K562 (cell line): ENCODE results near the gene LYVE1. TPM values are rescaled to one million over a fixed set of nuclear protein-coding genes. Genes with fewer than 3 reads are reported as not detected.

ENCODE experiments used
- ATAC-seq: fragments of 200-7000 bp; cut with Tn5 transposase; 3 replicates; pipeline ENCODE4 v1.9.1; 2020; ENCODE audit warnings: moderate library complexity
- BruUV-seq: library from RNA; stranded (reverse); fragments of 400-500 nt; replicated peaks from 2 replicates; lab custom pipeline; 2021; lab: Mats Ljungman, UMichigan
- CTCF ChIA-PET: fragments of 300-600 bp; formaldehyde crosslinking; extraction: SDS; loops from one replicate; lab custom pipeline; 2021; ENCODE audit warnings: low intra/inter-chr PET ratio; lab: Yijun Ruan, JAX
- POLR2A ChIA-PET: fragments of 300-600, 350-650 bp; sonication (Branson Sonifier 250); formaldehyde crosslinking; extraction: SDS; loops from one replicate; lab custom pipeline; 2021; ENCODE audit warnings: antibody characterized with exemption, inconsistent platforms; lab: Yijun Ruan, JAX
- DNase-seq, 4 experiments: peaks; one replicate each; pipeline versions ENCODE4 v3.0.0 to v3.0.0-alpha.2; 2011 to 2018; ENCODE audit warnings: low spot score in 3 of 4, mixed read lengths in 3 of 4; ENCODE audit errors: extremely low read depth in 1 of 4
- FAIRE-seq: peaks from 2 replicates; lab custom pipeline; 2011; peaks lifted over from hg19 to GRCh38; lab: Jason Lieb, UNC
- H2AFZ ChIP-seq: 2 replicates; pipeline ENCODE4 v1.6.0; 2011; ENCODE audit warnings: low read depth, low read length, control low read depth, inconsistent platforms
- H3K27ac ChIP-seq: fragments of 200-600 bp; 3 replicates; pipeline ENCODE4 v1.8.0; 2011; ENCODE audit warnings: low read depth, mild to moderate bottlenecking, control low read depth, inconsistent platforms, low read length, moderate library complexity, mixed read lengths; ENCODE audit errors: extremely low read depth
- H3K27me3 ChIP-seq, 2 experiments: fragments of 300-600 bp in 1 of 2; 2 replicates in 1 of 2; 3 replicates in 1 of 2; pipeline versions ENCODE4 v1.6.0 to v1.8.0; 2011; ENCODE audit warnings: inconsistent platforms in 2 of 2, low read length in 2 of 2, mild to moderate bottlenecking in 1 of 2, mixed read lengths in 1 of 2, moderate library complexity in 1 of 2; ENCODE audit not compliant: control insufficient read depth in 2 of 2, insufficient read depth in 2 of 2
- H3K36me3 ChIP-seq: fragments of 300-600 bp; 3 replicates; pipeline ENCODE4 v1.8.0; 2011; ENCODE audit warnings: mild to moderate bottlenecking, low read length, inconsistent platforms; ENCODE audit not compliant: control insufficient read depth, insufficient read depth
- H3K4me1 ChIP-seq, 2 experiments: fragments of 200-600 bp in 1 of 2; replicated peaks in 1 of 2; 2 replicates in 1 of 2; 3 replicates in 1 of 2; pipeline versions ENCODE4 v1.5.1 to v1.8.0; 2011; ENCODE audit warnings: inconsistent platforms in 2 of 2, low read length in 2 of 2, mild to moderate bottlenecking in 1 of 2, mixed read lengths in 1 of 2, moderate library complexity in 1 of 2; ENCODE audit not compliant: control insufficient read depth in 2 of 2, insufficient read depth in 2 of 2
- H3K4me2 ChIP-seq: 2 replicates; pipeline ENCODE4 v1.6.1; 2011; ENCODE audit warnings: low read length, control low read depth, inconsistent platforms, mixed read lengths; ENCODE audit not compliant: insufficient read depth
- H3K4me3 ChIP-seq: fragments of 200-600 bp; sonication (generic), shearing (Covaris generic); 2 replicates; pipeline ENCODE4 v1.5.1; 2016; ENCODE audit warnings: control low read depth, inconsistent platforms
- H3K79me2 ChIP-seq: fragments of 200-600 bp; 3 replicates; pipeline ENCODE4 v1.8.0; 2011; ENCODE audit warnings: low read length, inconsistent platforms; ENCODE audit not compliant: control insufficient read depth, insufficient read depth
- H3K9ac ChIP-seq, 2 experiments: 2 replicates each; pipeline versions ENCODE4 v1.6.0 to v1.6.1; 2011; ENCODE audit warnings: low read depth in 2 of 2, low read length in 2 of 2, control low read depth in 1 of 2, inconsistent platforms in 1 of 2, mild to moderate bottlenecking in 1 of 2, mixed read lengths in 1 of 2; ENCODE audit not compliant: insufficient read depth in 1 of 2
- H3K9me1 ChIP-seq: one replicate; pipeline ENCODE4 v1.6.0; 2011; ENCODE audit warnings: inconsistent platforms, mild to moderate bottlenecking, low read length, moderate library complexity; ENCODE audit not compliant: control insufficient read depth, insufficient read depth
- H3K9me3 ChIP-seq: replicated peaks from 2 replicates; pipeline ENCODE4 v1.5.1; 2011; ENCODE audit warnings: low read depth, low read length, inconsistent platforms; ENCODE audit not compliant: control insufficient read depth, insufficient read depth
- H4K20me1 ChIP-seq: replicated peaks from 2 replicates; pipeline ENCODE4 v1.6.1; 2011; ENCODE audit warnings: low read length, inconsistent platforms, mixed read lengths; ENCODE audit not compliant: control insufficient read depth, insufficient read depth
- BCLAF1 ChIP-seq, 2 experiments: fragments of 450-650 bp in 1 of 2; IDR thresholded peaks; 2 replicates each; pipeline ENCODE4 v1.6.1; 2011 to 2017; ENCODE audit warnings: low read depth in 2 of 2, antibody characterized with exemption in 1 of 2, borderline replicate concordance in 1 of 2, low read length in 1 of 2, mild to moderate bottlenecking in 1 of 2, mixed read lengths in 1 of 2; ENCODE audit not compliant: control insufficient read depth in 1 of 2
- FOSL1 ChIP-seq: fragments of 200-800 bp; sonication (Bioruptor generic); conservative IDR thresholded peaks from 2 replicates; pipeline ENCODE4 v1.6.1; 2016; ENCODE audit warnings: missing genetic modification characterization, missing compliant biosample characterization
- HDAC8 ChIP-seq: fragments of 450-650 bp; IDR thresholded peaks from 2 replicates; pipeline ENCODE4 v1.6.1; 2016; ENCODE audit warnings: mild to moderate bottlenecking, missing genetic modification characterization, moderate library complexity, missing compliant biosample characterization
- NR2C2 ChIP-seq, 2 experiments: fragments of 200-800 bp in 1 of 2; sonication (Bioruptor generic) in 1 of 2; sonication (generic) in 1 of 2; formaldehyde crosslinking in 1 of 2; IDR thresholded peaks; 2 replicates each; pipeline versions ENCODE4 v1.6.1 to v1.8.0; 2016 to 2022; ENCODE audit warnings: mild to moderate bottlenecking in 1 of 2, missing compliant biosample characterization in 1 of 2, missing genetic modification characterization in 1 of 2, missing genetic modification reagents in 1 of 2
- SAFB ChIP-seq: fragments of 200-400 bp; formaldehyde crosslinking; IDR thresholded peaks from 2 replicates; pipeline ENCODE4 v1.6.1; 2017; ENCODE audit warnings: low read depth, low read length, borderline replicate concordance
- XRCC4 ChIP-seq: IDR thresholded peaks from one replicate; pipeline ENCODE4 v1.6.1; 2011; ENCODE audit not compliant: insufficient read depth, insufficient read length; ENCODE audit errors: extremely low read depth
- WGBS: fragments of 100-300 bp; shearing (Covaris generic); methylation state at CpG from one replicate; pipeline ENCODE4 v1.1.6; 2016; ENCODE audit warnings: low coverage, mixed read lengths; ENCODE audit not compliant: insufficient coverage; ENCODE audit errors: missing lambda C conversion rate; 5-methylcytosine and 5-hydroxymethylcytosine counted together
- in situ Hi-C: fragments of 300-500 bp; cut with MboI; formaldehyde crosslinking; loops from 4 replicates; pipeline ENCODE4 v1.15.0; 2018; ENCODE audit warnings: inconsistent platforms, mixed read lengths
- intact Hi-C: fragments of 100-400 bp; cut with micrococcal nuclease; formaldehyde crosslinking; loops from 2 replicates; pipeline ENCODE4 v1.14.2; 2022
- polyA plus RNA-seq, 8 experiments: library from polyadenylated mRNA; depleted of rRNA in 4 of 8; stranded (reverse) in 5 of 8; unstranded in 3 of 8; fragments of >200 nt; fragmentation: Nextera tagmentation in 2 of 8; fragmentation: Illumina TruSeq in 1 of 8; extraction: Ambion mirVana in 2 of 8; extraction: Trizol in 1 of 8; gene quantifications; 2 replicates each; pipeline versions ENCODE4 v1.2.1 to v1.2.3, GENCODE V29; 2011 to 2014; ENCODE audit warnings: inconsistent platforms in 1 of 8, missing spikeins in 1 of 8
- total RNA-seq, 7 experiments: library from RNA; depleted of rRNA in 6 of 7; stranded (reverse); fragments of >200 nt in 6 of 7; fragmentation: Illumina TruSeq in 2 of 7; extraction: Trizol in 2 of 7; gene quantifications; 2 replicates each; pipeline versions ENCODE4 v1.2.1 to v1.2.3, GENCODE V29; 2011 to 2021; ENCODE audit warnings: low replicate concordance in 1 of 7

Gene LYVE1
- total and polyA plus RNA-seq, 9 of the 15 experiments (the other 6 are each of a cell fraction or from before 2014, with no cell fraction given): 0.06 to 1.1 (median 0.14) TPM; not detected in 1

- Histone ChIP-seq H4K20me1 (no peaks in the 10 kb centered on the region), H3K79me2 (peaks cover 15% of the 10 kb centered on the region), H3K4me1 (peaks cover 8 to 11% of the 10 kb centered on the region in 2 experiments; a peak in 4 of 5 replicates), H3K9me1 (no peaks in the 10 kb centered on the region), H3K4me2 (no peak overlapping the region), H3K36me3 (peaks cover under 1% of the 10 kb centered on the region; the same call in 1 of the 3 replicates), H3K4me3 (no peak overlapping the region), H3K27ac (no peak overlapping the region), H3K9ac (no peak overlapping the region), H3K27me3 (no peaks in the 10 kb centered on the region), H3K9me3 (no peaks in the 10 kb centered on the region), H2AFZ (no peak overlapping the region)
- ChIA-PET CTCF (no interaction called here), POLR2A (interaction anchor here (1.0 kb wide), 1 partner anchor 15 kb away, joined by 3 read pairs; no protein-coding TSS in a partner anchor)
- intact Hi-C loops: loop anchor here (5.0 kb wide), 1 partner anchor 82 kb away; the partner anchor contains the start of gene AMPD3
- no peak for TF ChIP-seq XRCC4
- no peak for TF ChIP-seq NR2C2 (CRISPR knock-in tag; IDR thresholded peaks at IDR 0.05)
- no peak for TF ChIP-seq NR2C2 (tag; IDR thresholded peaks at IDR 0.05)
- no peak for TF ChIP-seq BCLAF1 (IDR thresholded peaks at IDR 0.05; ENCODE audit: borderline replicate concordance in 1 of 2, control insufficient read depth in 1 of 2, low read depth in 2 of 2, low read length in 1 of 2)
- no peak for TF ChIP-seq HDAC8 (tag)
- no peak for TF ChIP-seq FOSL1
- TF ChIP-seq SAFB: no peak
- 6% methylated on average over 1 of the region's 1 CpG for WGBS
- in situ Hi-C loops: no loop called here
- ATAC-seq: no peak
- no peak for DNase-seq
- FAIRE-seq: no peak
- BruUV-seq: no TSS peak
Observed at GRCh38 chr11:10538924-10539323, 29.5 kb downstream of the LYVE1 start.
